Small intestine (tissue), 7 donors: Measurements from ENCODE around the gene SCLT1. TPM values are rescaled to one million over a fixed set of nuclear protein-coding genes. Genes with fewer than 3 reads are reported as not detected.

Experiments used
- DNase-seq, 2 donors: peaks; one replicate each; pipeline versions ENCODE4 v3.0.0 to v3.0.0-alpha.2; 2013
- FAIRE-seq: peaks from 2 replicates; lab custom pipeline; 2012; peaks lifted over from hg19 to GRCh38; lab: Jason Lieb, UNC
- H3K27ac ChIP-seq, 3 donors: one replicate each; pipeline ENCODE4 v1.5.1; 2013; ENCODE audit warnings: low read length in 2 of 3, mild to moderate bottlenecking in 2 of 3, control low read depth in 1 of 3, inconsistent platforms in 1 of 3, low read depth in 1 of 3, moderate library complexity in 1 of 3
- H3K27me3 ChIP-seq, 3 donors: one replicate each; pipeline ENCODE4 v1.6.1; 2013; ENCODE audit warnings: low read length in 3 of 3, inconsistent platforms in 1 of 3; ENCODE audit not compliant: control insufficient read depth in 3 of 3, insufficient read depth in 3 of 3
- H3K36me3 ChIP-seq, 3 donors: one replicate each; pipeline ENCODE4 v1.6.1; 2013; ENCODE audit warnings: low read length in 3 of 3, inconsistent platforms in 1 of 3, low read depth in 1 of 3, mild to moderate bottlenecking in 1 of 3, moderate library complexity in 1 of 3; ENCODE audit not compliant: control insufficient read depth in 3 of 3, insufficient read depth in 2 of 3
- H3K4me1 ChIP-seq, 3 donors: one replicate each; pipeline ENCODE4 v1.6.1; 2013; ENCODE audit warnings: low read length in 2 of 3, inconsistent platforms in 1 of 3, low read depth in 1 of 3, mild to moderate bottlenecking in 1 of 3, moderate library complexity in 1 of 3; ENCODE audit not compliant: control insufficient read depth in 3 of 3, insufficient read depth in 2 of 3
- H3K4me3 ChIP-seq, 3 donors: one replicate each; pipeline ENCODE4 v1.5.1; 2013; ENCODE audit warnings: low read length in 3 of 3, control low read depth in 1 of 3, inconsistent platforms in 1 of 3, low read depth in 1 of 3, mild to moderate bottlenecking in 1 of 3, moderate library complexity in 1 of 3
- H3K9me3 ChIP-seq, 2 donors: one replicate each; pipeline ENCODE4 v1.6.1; 2013; ENCODE audit warnings: low read depth in 1 of 2, low read length in 1 of 2; ENCODE audit not compliant: control insufficient read depth in 2 of 2, insufficient read depth in 1 of 2
- WGBS, 3 donors: extraction: QIAGEN DNeasy Blood & Tissue Kit; methylation state at CpG; one replicate each; pipeline ENCODE4 v1.1.7; 2013; 5-methylcytosine and 5-hydroxymethylcytosine counted together
- polyA plus RNA-seq, 4 donors: library from polyadenylated mRNA; stranded (reverse) in 3 of 4; unstranded in 1 of 4; fragments of 200-250 nt in 3 of 4; fragments of 120-200 nt in 1 of 4; gene quantifications; one replicate each; pipeline versions ENCODE4 v1.2.1 to v1.2.3, GENCODE V29; 2013
- donor health status: healthy with polysubstance abuse.
- donor health status: control.
- donor health status: control.
- donor health status: Bipolar disorder and iron deficiency.
- donor health status: healthy.

Gene SCLT1
- polyA plus RNA-seq, 4 donors = 3.5 to 10.1 (median 4.6) TPM

DNA sequence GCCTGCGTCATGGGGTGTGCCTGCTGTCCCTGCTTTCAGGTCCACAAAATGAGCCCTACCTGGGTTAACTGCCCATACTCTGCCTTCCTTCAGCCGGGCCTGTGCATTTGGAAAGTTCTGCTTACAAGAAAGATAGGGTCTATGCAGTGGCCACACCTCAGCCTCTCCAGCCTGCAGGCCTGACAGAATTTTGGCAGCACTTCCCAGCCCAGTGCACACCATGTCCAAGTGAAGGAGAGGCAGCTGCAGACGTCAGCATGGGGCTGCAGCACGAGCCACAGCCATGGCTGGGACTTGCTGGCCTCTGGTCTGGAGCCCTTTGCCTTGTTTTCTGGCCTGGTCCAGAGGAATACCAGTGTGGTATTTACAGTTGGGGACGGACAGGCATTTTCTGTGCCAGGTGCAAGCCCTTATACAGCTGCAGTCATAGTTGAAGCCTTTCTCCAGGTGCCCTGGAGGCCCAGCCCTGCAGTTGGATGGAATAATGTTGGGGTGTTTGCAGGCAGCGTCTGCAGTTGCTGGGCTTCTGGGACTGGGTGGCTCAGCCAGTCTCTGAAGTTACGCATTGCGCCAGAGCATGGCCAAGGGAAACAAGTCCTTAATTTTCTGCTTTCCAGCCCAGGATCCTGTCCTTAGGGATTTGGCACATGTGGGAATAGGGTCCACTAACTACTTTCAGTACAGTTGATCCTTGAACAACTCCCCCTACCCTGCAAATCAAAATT, 257.7 kb downstream of the SCLT1 start:
- Histone ChIP-seq H3K4me3 (no peak overlapping the region), H3K4me1 (peaks cover 9 to 33% (median 14%) of the 10 kb centered on the region in 3 donors), H3K9me3 (no peaks in the 10 kb centered on the region), H3K27me3 (no peaks in the 10 kb centered on the region), H3K36me3 (peaks cover 0 to 32% (median 6%) of the 10 kb centered on the region in 3 donors), H3K27ac (peak overlapping the region in 1 of 3 donors; percentile 26)
- FAIRE-seq = no peak
- 34 to 65% (median 63%) methylated on average over 8 of the region's 8 CpGs for WGBS, 3 donors
- no peak for DNase-seq

Other genes starting within 250 kb of the SCLT1 start
- gene C4orf33, start 2.6 kb upstream of the SCLT1 start, polyA plus RNA-seq = 10 to 100 TPM; 15.4 to 35.6 (median 17.0) TPM